Neural progenitor cell (in vitro differentiated cells): ENCODE measurements around the gene COQ7. TPM values are rescaled to one million over a fixed set of nuclear protein-coding genes. Genes with fewer than 3 reads are reported as not detected.

Source experiments
- DNase-seq: peaks from one replicate; pipeline ENCODE4 v3.0.0-alpha.2; 2016; ENCODE audit warnings: low spot score
- H2AFZ ChIP-seq: fragments of 200-600 bp; sonication (generic); replicated peaks from 2 replicates; pipeline ENCODE4 v1.6.1; 2016; ENCODE audit warnings: antibody characterized with exemption
- H3F3A ChIP-seq: fragments of 200-600 bp; sonication (generic); 2 replicates; pipeline ENCODE4 v1.6.1; 2016; ENCODE audit warnings: antibody characterized with exemption, low read depth
- H3K27ac ChIP-seq: fragments of 200-600 bp; sonication (generic); 2 replicates; pipeline ENCODE4 v1.5.1; 2016; ENCODE audit warnings: mild to moderate bottlenecking
- H3K27me3 ChIP-seq: fragments of 200-600 bp; sonication (generic); 2 replicates; pipeline ENCODE4 v1.6.1; 2016; ENCODE audit warnings: mild to moderate bottlenecking, moderate library complexity
- H3K36me3 ChIP-seq: fragments of 200-600 bp; sonication (generic); 2 replicates; pipeline ENCODE4 v1.5.1; 2016
- H3K4me1 ChIP-seq: fragments of 200-600 bp; sonication (generic); 2 replicates; pipeline ENCODE4 v1.6.1; 2016; ENCODE audit warnings: mixed run types
- H3K4me2 ChIP-seq: fragments of 200-600 bp; sonication (generic); 2 replicates; pipeline ENCODE4 v1.6.1; 2016
- H3K4me3 ChIP-seq: fragments of 200-600 bp; sonication (generic); 2 replicates; pipeline ENCODE4 v1.5.1; 2016
- H3K79me2 ChIP-seq: fragments of 200-600 bp; sonication (generic); 2 replicates; pipeline ENCODE4 v1.6.1; 2016; ENCODE audit warnings: low read depth
- H3K9ac ChIP-seq: fragments of 200-600 bp; sonication (generic); 2 replicates; pipeline ENCODE4 v1.6.1; 2016
- H3K9me3 ChIP-seq: fragments of 200-600 bp; sonication (generic); 2 replicates; pipeline ENCODE4 v1.5.1; 2016; ENCODE audit warnings: low read depth
- H4K20me1 ChIP-seq: fragments of 200-600 bp; sonication (generic); 2 replicates; pipeline ENCODE4 v1.6.1; 2016; ENCODE audit warnings: low read depth
- H3K27ac Mint-ChIP-seq: 3 replicates; pipeline ENCODE4 v1.8.0; 2021; ENCODE audit warnings: mixed read lengths
- H3K27me3 Mint-ChIP-seq: 2 replicates; pipeline ENCODE4 v1.8.0; 2022; ENCODE audit warnings: low read depth, mild to moderate bottlenecking, inconsistent platforms, moderate library complexity, mixed read lengths; ENCODE audit not compliant: insufficient read depth
- H3K36me3 Mint-ChIP-seq: 3 replicates; pipeline ENCODE4 v1.8.0; 2021; ENCODE audit warnings: mixed read lengths
- H3K4me1 Mint-ChIP-seq: 3 replicates; pipeline ENCODE4 v1.8.0; 2021; ENCODE audit warnings: mixed read lengths
- H3K4me3 Mint-ChIP-seq: 3 replicates; pipeline ENCODE4 v1.8.0; 2021; ENCODE audit warnings: mild to moderate bottlenecking, moderate library complexity, mixed read lengths
- H3K9me3 Mint-ChIP-seq: 3 replicates; pipeline ENCODE4 v1.8.0; 2020; ENCODE audit warnings: mixed read lengths
- EZH2 ChIP-seq: fragments of 200-600 bp; sonication (generic); IDR thresholded peaks from 2 replicates; pipeline ENCODE4 v1.6.1; 2017; ENCODE audit warnings: antibody characterized with exemption, mild to moderate bottlenecking, moderate library complexity
- EZH2phosphoT487 ChIP-seq: fragments of 200-600 bp; sonication (generic); IDR thresholded peaks from 2 replicates; pipeline ENCODE4 v1.6.1; 2017; ENCODE audit warnings: antibody characterized with exemption
- total RNA-seq: library from RNA; depleted of rRNA; stranded (reverse); fragments of >200 nt; gene quantifications from 2 replicates; pipeline ENCODE4 v1.2.3, GENCODE V29; 2015; ENCODE audit warnings: low replicate concordance
- TF ChIP-seq, protein P1 (sequence below): fragments of 200-600 bp; sonication (generic); IDR thresholded peaks from 2 replicates; pipeline ENCODE4 v1.5.1; 2017; ENCODE audit warnings: antibody characterized with exemption, mild to moderate bottlenecking

Gene COQ7
- total RNA-seq, 1 donor from 2014 or later: 22.9 TPM

DNA sequence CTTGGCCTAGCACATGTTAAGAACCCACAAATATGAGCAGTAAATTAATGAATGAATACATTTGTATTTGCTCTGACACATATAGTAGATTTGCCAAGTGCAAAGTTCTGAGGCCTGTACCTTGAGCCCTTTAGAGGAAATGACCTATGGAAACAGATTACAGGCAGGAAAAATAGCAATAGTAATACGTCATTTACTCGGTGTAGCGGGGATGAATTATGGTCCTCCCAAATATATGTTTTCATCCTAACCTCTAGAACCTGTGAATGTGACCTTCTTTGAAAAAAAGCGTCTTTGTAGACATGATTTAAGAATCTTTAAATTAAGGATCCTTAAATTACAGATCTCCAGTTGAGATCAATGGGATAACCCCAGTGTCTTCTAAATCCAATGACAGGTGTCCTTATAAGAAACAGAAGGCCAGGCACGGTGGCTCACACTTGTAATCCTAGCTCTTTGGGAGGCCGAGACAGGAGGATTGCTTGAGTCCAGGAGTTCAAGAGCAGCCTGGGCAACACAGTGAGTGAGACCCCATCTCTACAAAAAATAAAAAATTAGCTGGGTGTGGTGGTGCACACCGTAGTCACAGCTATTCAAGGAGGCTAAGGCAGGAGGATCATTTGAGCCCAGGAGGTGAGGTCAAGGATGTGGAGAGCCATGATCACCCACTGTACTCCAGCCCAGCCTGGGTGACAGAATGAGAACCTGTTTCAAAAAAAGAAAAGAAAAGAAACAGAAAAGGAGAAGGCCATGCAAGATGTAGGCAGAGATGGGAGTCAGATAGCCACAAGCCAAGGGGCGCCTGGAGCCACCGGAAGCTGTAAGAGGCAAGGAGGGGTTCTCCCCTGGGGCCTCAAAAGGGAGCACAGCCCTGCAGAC is 41.2 kb downstream of the COQ7 start:
- Histone ChIP-seq H3K27ac (no peak overlapping the region), H3F3A (peaks cover 15% of the 10 kb centered on the region), H3K27me3 (peaks cover 32% of the 10 kb centered on the region), H3K4me1 (peaks cover 15% of the 10 kb centered on the region), H2AFZ (no peak overlapping the region), H3K36me3 (no peaks in the 10 kb centered on the region), H3K79me2 (no peaks in the 10 kb centered on the region), H3K9ac (no peak overlapping the region), H3K9me3 (no peaks in the 10 kb centered on the region), H3K4me3 (no peak overlapping the region), H4K20me1 (peaks cover 12% of the 10 kb centered on the region), H3K4me2 (no peak overlapping the region)
- Mint-ChIP-seq H3K36me3 (no peaks in the 10 kb centered on the region), H3K27ac (no peak overlapping the region), H3K4me1 (peaks cover 36% of the 10 kb centered on the region), H3K9me3 (no peaks in the 10 kb centered on the region), H3K27me3 (peaks cover 11% of the 10 kb centered on the region), H3K4me3 (no peak overlapping the region)
- no peak for DNase-seq
- no peak for TF ChIP-seq EZH2
- TF ChIP-seq, protein P1, sequence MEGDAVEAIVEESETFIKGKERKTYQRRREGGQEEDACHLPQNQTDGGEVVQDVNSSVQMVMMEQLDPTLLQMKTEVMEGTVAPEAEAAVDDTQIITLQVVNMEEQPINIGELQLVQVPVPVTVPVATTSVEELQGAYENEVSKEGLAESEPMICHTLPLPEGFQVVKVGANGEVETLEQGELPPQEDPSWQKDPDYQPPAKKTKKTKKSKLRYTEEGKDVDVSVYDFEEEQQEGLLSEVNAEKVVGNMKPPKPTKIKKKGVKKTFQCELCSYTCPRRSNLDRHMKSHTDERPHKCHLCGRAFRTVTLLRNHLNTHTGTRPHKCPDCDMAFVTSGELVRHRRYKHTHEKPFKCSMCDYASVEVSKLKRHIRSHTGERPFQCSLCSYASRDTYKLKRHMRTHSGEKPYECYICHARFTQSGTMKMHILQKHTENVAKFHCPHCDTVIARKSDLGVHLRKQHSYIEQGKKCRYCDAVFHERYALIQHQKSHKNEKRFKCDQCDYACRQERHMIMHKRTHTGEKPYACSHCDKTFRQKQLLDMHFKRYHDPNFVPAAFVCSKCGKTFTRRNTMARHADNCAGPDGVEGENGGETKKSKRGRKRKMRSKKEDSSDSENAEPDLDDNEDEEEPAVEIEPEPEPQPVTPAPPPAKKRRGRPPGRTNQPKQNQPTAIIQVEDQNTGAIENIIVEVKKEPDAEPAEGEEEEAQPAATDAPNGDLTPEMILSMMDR: no peak
- TF ChIP-seq EZH2phosphoT487: no peak

DNA sequence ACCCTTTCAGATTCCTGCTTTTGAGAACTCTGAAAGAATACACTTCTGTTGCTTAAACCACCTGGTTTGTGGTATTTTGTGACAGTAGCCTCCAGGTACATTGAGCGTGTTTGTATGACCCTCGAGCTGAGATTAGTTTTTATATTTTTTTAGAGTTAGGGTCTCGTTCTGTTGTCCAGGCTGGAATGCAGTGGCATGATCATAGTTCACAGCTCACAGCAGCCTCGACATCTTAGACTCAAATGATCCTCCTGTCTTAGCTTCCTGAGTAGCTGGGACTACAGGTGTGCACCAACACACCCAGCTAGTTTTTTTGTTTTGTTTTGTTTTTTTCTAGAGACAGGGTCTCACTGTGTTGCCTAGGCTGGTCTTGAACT is 41.9 kb downstream of the COQ7 start:
- TF ChIP-seq EZH2phosphoT487 (no peak), EZH2 (no peak)
- TF ChIP-seq, protein P1: no peak
- H3K4me2 ChIP-seq: no peak overlapping the region
- no peak overlapping the region for H3K9ac ChIP-seq
- peaks cover 11% of the 10 kb centered on the region for H3K4me1 ChIP-seq
- peaks cover 36% of the 10 kb centered on the region for H3K27me3 ChIP-seq
- no peak overlapping the region for H3K27ac Mint-ChIP-seq
- no peak overlapping the region for H3K4me3 Mint-ChIP-seq
- no peak for DNase-seq
- no peaks in the 10 kb centered on the region for H3K9me3 Mint-ChIP-seq
- no peak overlapping the region for H3K4me3 ChIP-seq
- H2AFZ ChIP-seq: no peak overlapping the region
- H3K36me3 ChIP-seq: no peaks in the 10 kb centered on the region
- peaks cover 11% of the 10 kb centered on the region for H3K27me3 Mint-ChIP-seq
- H3K27ac ChIP-seq: no peak overlapping the region
- no peaks in the 10 kb centered on the region for H3K79me2 ChIP-seq
- no peaks in the 10 kb centered on the region for H3K36me3 Mint-ChIP-seq
- H3K4me1 Mint-ChIP-seq: peaks cover 36% of the 10 kb centered on the region
- peaks cover 12% of the 10 kb centered on the region for H3F3A ChIP-seq
- no peaks in the 10 kb centered on the region for H3K9me3 ChIP-seq
- peaks cover 11% of the 10 kb centered on the region for H4K20me1 ChIP-seq

GRCh38 chr16:19110537-19111360 is 43.3 kb downstream of the COQ7 start:
- Histone ChIP-seq H2AFZ (no peak overlapping the region), H3K4me1 (no peaks in the 10 kb centered on the region), H3K4me3 (no peak overlapping the region), H3K79me2 (no peaks in the 10 kb centered on the region), H3K27ac (no peak overlapping the region), H3K27me3 (peaks cover 43% of the 10 kb centered on the region), H3K4me2 (no peak overlapping the region), H3F3A (peaks cover 3% of the 10 kb centered on the region), H3K9ac (no peak overlapping the region), H4K20me1 (no peaks in the 10 kb centered on the region), H3K36me3 (no peaks in the 10 kb centered on the region), H3K9me3 (no peaks in the 10 kb centered on the region)
- Mint-ChIP-seq H3K4me3 (no peak overlapping the region), H3K4me1 (peaks cover 23% of the 10 kb centered on the region), H3K9me3 (no peaks in the 10 kb centered on the region), H3K36me3 (no peaks in the 10 kb centered on the region), H3K27ac (no peak overlapping the region), H3K27me3 (peaks cover 3% of the 10 kb centered on the region)
- DNase-seq: no peak
- TF ChIP-seq EZH2phosphoT487 (no peak), EZH2 (no peak)
- TF ChIP-seq, protein P1: no peak
